ENCODE data around the gene RALGDS. TPM values are rescaled to one million over a fixed set of nuclear protein-coding genes. Genes with fewer than 3 reads are reported as not detected.

RALGDS gene
- total and polyA plus RNA-seq, 2 of the 4 experiments (the other 2 are of a cell fraction) = 13.1 to 36.9 TPM

DNA sequence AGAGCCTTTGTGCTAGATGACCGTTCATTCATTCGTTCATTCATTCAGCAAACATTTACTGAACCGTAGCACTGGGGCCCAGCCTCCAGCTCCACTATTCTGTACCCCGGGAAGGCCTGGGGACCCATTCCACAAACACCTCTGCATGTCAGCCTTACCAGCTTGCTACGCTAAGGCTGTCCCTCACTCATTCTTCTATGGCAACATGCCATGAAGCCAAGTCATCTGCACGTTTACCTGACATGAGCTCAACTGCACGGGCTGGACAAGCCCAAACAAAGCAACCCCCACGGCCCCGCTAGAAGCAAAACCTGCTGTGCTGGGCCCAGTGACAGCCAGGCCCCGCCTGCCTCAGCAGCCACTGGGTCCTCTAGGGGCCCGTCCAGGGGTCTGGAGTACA lies 53.2 kb downstream of the RALGDS start:
- in situ Hi-C loops (cut with MboI; ENCODE audit: low sequenced_read_pairs) (no loop called here), dilution Hi-C loops (cut with HindIII; ENCODE audit: low sequenced_read_pairs, unreplicated experiment) (no loop called here), intact Hi-C loops (cut with micrococcal nuclease) (no loop called here)
- no peak overlapping the region for H3K56ac ChIP-seq (ENCODE audit: extremely low read depth, insufficient read depth, low read length)
- ChIA-PET POLR2A (ENCODE audit: unreplicated experiment) (no interaction called here), CTCF (no interaction called here)
- H3K27me3 ChIP-seq (ENCODE audit: control insufficient read depth, insufficient read depth, low read length) = no peaks in the 10 kb centered on the region
- no peak overlapping the region for H2BK5ac ChIP-seq (ENCODE audit: low read depth, low read length, poor library complexity, severe bottlenecking)
- H2AK9ac ChIP-seq (replicated peaks; ENCODE audit: low read depth, low read length, poor library complexity) = no peak overlapping the region
- H3K27ac ChIP-seq (ENCODE audit: insufficient read depth, low read length) = no peak overlapping the region
- H2BK15ac ChIP-seq (ENCODE audit: low read depth, low read length) = no peak overlapping the region
- TF ChIP-seq MAFK (IDR thresholded peaks at IDR 0.05; ENCODE audit: low read depth, low read length) = no peak
- TF ChIP-seq CEBPB (IDR thresholded peaks at IDR 0.05; ENCODE audit: low read depth, low read length) = no peak
- TF ChIP-seq RAD21 (IDR thresholded peaks at IDR 0.05; ENCODE audit: low read length) = no peak
- TF ChIP-seq POLR2A (IDR thresholded peaks at IDR 0.05; ENCODE audit: low read depth, low read length) = no peak
- TF ChIP-seq, protein P1, sequence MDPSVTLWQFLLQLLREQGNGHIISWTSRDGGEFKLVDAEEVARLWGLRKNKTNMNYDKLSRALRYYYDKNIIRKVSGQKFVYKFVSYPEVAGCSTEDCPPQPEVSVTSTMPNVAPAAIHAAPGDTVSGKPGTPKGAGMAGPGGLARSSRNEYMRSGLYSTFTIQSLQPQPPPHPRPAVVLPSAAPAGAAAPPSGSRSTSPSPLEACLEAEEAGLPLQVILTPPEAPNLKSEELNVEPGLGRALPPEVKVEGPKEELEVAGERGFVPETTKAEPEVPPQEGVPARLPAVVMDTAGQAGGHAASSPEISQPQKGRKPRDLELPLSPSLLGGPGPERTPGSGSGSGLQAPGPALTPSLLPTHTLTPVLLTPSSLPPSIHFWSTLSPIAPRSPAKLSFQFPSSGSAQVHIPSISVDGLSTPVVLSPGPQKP (IDR thresholded peaks at IDR 0.05; ENCODE audit: borderline replicate concordance, low read depth, low read length) = no peak
- TF ChIP-seq RCOR1 (IDR thresholded peaks at IDR 0.05; ENCODE audit: insufficient replicate concordance, low read length) = no peak
- TF ChIP-seq FOS (IDR thresholded peaks at IDR 0.05; ENCODE audit: low read depth, low read length) = no peak
- no peak for TF ChIP-seq CHD1 (IDR thresholded peaks at IDR 0.05; ENCODE audit: low read depth, low read length)
- no peak for TF ChIP-seq BHLHE40 (IDR thresholded peaks at IDR 0.05; ENCODE audit: low read depth, low read length)
- TF ChIP-seq, protein P2, sequence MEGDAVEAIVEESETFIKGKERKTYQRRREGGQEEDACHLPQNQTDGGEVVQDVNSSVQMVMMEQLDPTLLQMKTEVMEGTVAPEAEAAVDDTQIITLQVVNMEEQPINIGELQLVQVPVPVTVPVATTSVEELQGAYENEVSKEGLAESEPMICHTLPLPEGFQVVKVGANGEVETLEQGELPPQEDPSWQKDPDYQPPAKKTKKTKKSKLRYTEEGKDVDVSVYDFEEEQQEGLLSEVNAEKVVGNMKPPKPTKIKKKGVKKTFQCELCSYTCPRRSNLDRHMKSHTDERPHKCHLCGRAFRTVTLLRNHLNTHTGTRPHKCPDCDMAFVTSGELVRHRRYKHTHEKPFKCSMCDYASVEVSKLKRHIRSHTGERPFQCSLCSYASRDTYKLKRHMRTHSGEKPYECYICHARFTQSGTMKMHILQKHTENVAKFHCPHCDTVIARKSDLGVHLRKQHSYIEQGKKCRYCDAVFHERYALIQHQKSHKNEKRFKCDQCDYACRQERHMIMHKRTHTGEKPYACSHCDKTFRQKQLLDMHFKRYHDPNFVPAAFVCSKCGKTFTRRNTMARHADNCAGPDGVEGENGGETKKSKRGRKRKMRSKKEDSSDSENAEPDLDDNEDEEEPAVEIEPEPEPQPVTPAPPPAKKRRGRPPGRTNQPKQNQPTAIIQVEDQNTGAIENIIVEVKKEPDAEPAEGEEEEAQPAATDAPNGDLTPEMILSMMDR (conservative IDR thresholded peaks at IDR 0.05; ENCODE audit: low read depth, low read length) = no peak
- no peaks in the 10 kb centered on the region; the same call in 1 of the 2 replicates for H4K20me1 ChIP-seq (ENCODE audit: insufficient read depth, low read length)
- no peak overlapping the region for H3K4me2 ChIP-seq (ENCODE audit: low read depth, low read length)
- no TSS peak for BruUV-seq (replicated peaks)
- no peak overlapping the region for H3K4me3 ChIP-seq (ENCODE audit: insufficient read depth, low read depth, low read length)
- no peak overlapping the region for H4K91ac ChIP-seq (ENCODE audit: insufficient read depth, low read depth, low read length)
- ATAC-seq (ENCODE audit: low read depth) (no peak), DNase-seq (no peak)
- no peaks in the 10 kb centered on the region for H3K4me1 ChIP-seq (ENCODE audit: control insufficient read depth, insufficient read depth, low read length)
- H3K18ac ChIP-seq (ENCODE audit: low read depth, low read length) = no peak overlapping the region
- H2BK20ac ChIP-seq (ENCODE audit: low read depth, low read length) = no peak overlapping the region
- no peak overlapping the region for H3K4ac ChIP-seq (ENCODE audit: low read depth, low read length)
- WGBS, 2 experiments (ENCODE audit: extremely low coverage in 2 of 2, insufficient read length in 1 of 2) = 89% methylated on average over 5 of the region's 11 CpGs; no CpG with 5 or more reads in 1 of the 2 experiments
- H2BK120ac ChIP-seq (ENCODE audit: low read depth, low read length) = no peak overlapping the region
- H3K9ac ChIP-seq (ENCODE audit: low read depth, low read length) = no peak overlapping the region
- H3K9me3 ChIP-seq (ENCODE audit: control insufficient read depth, insufficient read depth, low read length) = no peaks in the 10 kb centered on the region
- H2AK5ac ChIP-seq (ENCODE audit: low read depth, low read length) = no peak overlapping the region
- H3K9me1 ChIP-seq (ENCODE audit: insufficient read depth, low read length) = 0 out of 2 replicates have a peak, but pooled peaks cover 3% of the 10 kb centered on the region
- no peak overlapping the region for H3K23ac ChIP-seq (ENCODE audit: low read depth, low read length)
- no peak overlapping the region for H2AFZ ChIP-seq (replicated peaks; ENCODE audit: low read length, poor library complexity)
- H4K8ac ChIP-seq (ENCODE audit: low read depth in 2 of 2, low read length in 2 of 2) = no peak overlapping the region
- H3K14ac ChIP-seq (replicated peaks; ENCODE audit: low read depth, low read length) = no peak overlapping the region
- no peaks in the 10 kb centered on the region for H3K79me1 ChIP-seq (ENCODE audit: low read depth in 1 of 2, low read length in 2 of 2)
- peaks cover 2% of the 10 kb centered on the region; the same call in 1 of the 2 replicates for H3K36me3 ChIP-seq (ENCODE audit: control insufficient read depth, insufficient read depth, low read length)
- H4K5ac ChIP-seq (ENCODE audit: low read depth, low read length) = no peak overlapping the region

All from IMR-90 (cell line).